Aorta (tissue), 5 donors: ENCODE data around the gene ZNF592. TPM values are rescaled to one million over a fixed set of nuclear protein-coding genes. Genes with fewer than 3 reads are reported as not detected.
"Not testable (repeated sequence)": the region's sequence is repeated elsewhere in the genome, so short reads cannot be mapped to it uniquely, and the experiment has no call there.

Experiments
- ATAC-seq: fragments of 200-7000 bp; cut with Tn5 transposase; one replicate; pipeline ENCODE4 v1.9.1; 2022; ENCODE audit warnings: moderate library complexity; ENCODE audit not compliant: low FRiP score
- DNase-seq, 2 donors: peaks; one replicate each; pipeline ENCODE4 v3.0.0-alpha.2; 2020
- H3K27ac ChIP-seq, 2 donors: one replicate each; pipeline ENCODE4 v1.5.1; 2013; ENCODE audit warnings: low read length in 2 of 2, mild to moderate bottlenecking in 2 of 2, moderate library complexity in 2 of 2, control low read depth in 1 of 2, inconsistent platforms in 1 of 2, low read depth in 1 of 2
- H3K27me3 ChIP-seq, 2 donors: one replicate each; pipeline ENCODE4 v1.6.1; 2013; ENCODE audit warnings: control low read depth in 1 of 2, low read length in 1 of 2, mild to moderate bottlenecking in 1 of 2, moderate library complexity in 1 of 2; ENCODE audit not compliant: insufficient read depth in 2 of 2, control insufficient read depth in 1 of 2
- H3K36me3 ChIP-seq, 2 donors: one replicate each; pipeline ENCODE4 v1.6.1; 2013; ENCODE audit warnings: control low read depth in 1 of 2, low read length in 1 of 2, mild to moderate bottlenecking in 1 of 2; ENCODE audit not compliant: insufficient read depth in 2 of 2, control insufficient read depth in 1 of 2
- H3K4me1 ChIP-seq, 2 donors: one replicate each; pipeline ENCODE4 v1.6.1; 2013; ENCODE audit warnings: low read length in 2 of 2, control low read depth in 1 of 2, mild to moderate bottlenecking in 1 of 2, moderate library complexity in 1 of 2; ENCODE audit not compliant: insufficient read depth in 2 of 2, control insufficient read depth in 1 of 2
- H3K4me3 ChIP-seq, 2 donors: one replicate each; pipeline ENCODE4 v1.5.1; 2013; ENCODE audit warnings: low read length in 2 of 2, control low read depth in 1 of 2, mild to moderate bottlenecking in 1 of 2
- H3K9me3 ChIP-seq: one replicate; pipeline ENCODE4 v1.6.1; 2013; ENCODE audit warnings: mild to moderate bottlenecking, low read length; ENCODE audit not compliant: control insufficient read depth
- WGBS, 2 donors: extraction: QIAGEN DNeasy Blood & Tissue Kit; methylation state at CpG; one replicate each; pipeline ENCODE4 v1.1.7; 2013; 5-methylcytosine and 5-hydroxymethylcytosine counted together
- intact Hi-C, 2 donors: fragments of 100-400 bp; cut with DNase I; formaldehyde crosslinking; loops; one replicate each; pipeline versions ENCODE4 v1.14.2 to v1.15.0; 2022
- polyA plus RNA-seq, 2 donors: library from polyadenylated mRNA; stranded (reverse); fragments of 200-250 nt; gene quantifications; one replicate each; pipeline ENCODE4 v1.2.3, GENCODE V29; 2013
- total RNA-seq, 2 donors: library from RNA; stranded (reverse); fragmentation: NEBNext Ultra II Directional; extraction: Animal tissue kit (Norgen Biotek cat#: 25700); gene quantifications; one replicate each; pipeline ENCODE4 v1.2.1, GENCODE V29; 2021
- donor health status: healthy with polysubstance abuse.
- donor health status: Bipolar disorder and iron deficiency.
- donor health status: DM: no; HTN: no; CAD: no.
- donor health status: DM: no; HTN: no; CAD: no.
- donor health status: DM: yes; HTN: yes; CAD: no.

Gene ZNF592
- total and polyA plus RNA-seq, 4 donors: 6.8 to 35.8 (median 19.2) TPM

- Histone ChIP-seq H3K4me1 (no peaks in the 10 kb centered on the region), H3K36me3 (no peaks in the 10 kb centered on the region), H3K27ac (peak within 1 kb of the TSS; percentile 78 to 79), H3K4me3 (peak within 1 kb of the TSS; percentile 62 to 71), H3K9me3 (no peaks in the 10 kb centered on the region), H3K27me3 (no peaks in the 10 kb centered on the region)
- ATAC-seq: peak; percentile 99
- intact Hi-C loops: loop anchor here (1.0 to 5.0 kb wide), 4 partner anchors 33 to 211 kb away; partner anchors contain the start of genes NMB (in 1 of the 2) and ZNF592 (in 1 of the 2)
- WGBS, 2 donors: 0% methylated on average over 55 to 57 of the region's 57 CpGs
- peak; percentile 97 to 98 for DNase-seq
These were observed 32.2 kb upstream of the ZNF592 start, which contains the start of gene SEC11A for GRCh38 chr15:84716036-84716732. Gene SEC11A (minus strand): TSS chr15:84716139. CDS start chr15:84716075, 64 bp downstream.

DNA sequence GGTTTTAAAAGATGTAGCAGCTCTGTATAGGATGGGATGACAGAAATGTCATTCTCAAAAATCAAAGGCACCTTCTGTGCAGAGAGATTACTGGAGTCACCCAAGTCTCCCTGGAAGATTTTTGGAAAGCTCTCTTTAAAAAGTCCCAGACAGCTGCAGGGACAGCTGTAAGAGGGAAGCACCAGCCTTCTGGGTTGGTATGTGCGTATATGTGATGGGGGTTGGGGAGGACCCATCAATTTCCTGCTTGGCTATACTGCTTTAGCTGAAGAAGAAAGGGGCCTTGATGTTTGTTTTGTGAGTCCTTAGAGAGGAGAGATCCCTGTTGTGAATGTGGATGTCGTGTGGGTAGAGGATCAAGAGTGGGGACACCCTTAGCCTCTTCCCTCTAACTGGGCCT, 27.0 kb upstream of the ZNF592 start:
- H3K27ac ChIP-seq: no peak overlapping the region
- no peaks in the 10 kb centered on the region for H3K9me3 ChIP-seq
- intact Hi-C loops: no loop called here
- no peak overlapping the region for H3K4me3 ChIP-seq
- no peaks in the 10 kb centered on the region for H3K36me3 ChIP-seq
- H3K4me1 ChIP-seq: no peaks in the 10 kb centered on the region
- DNase-seq (no peak), ATAC-seq (no peak)
- WGBS, 2 donors: 68 to 69% methylated on average over 2 of the region's 2 CpGs
- no peaks in the 10 kb centered on the region for H3K27me3 ChIP-seq

GRCh38 chr15:84722628-84723027, 25.8 kb upstream of the ZNF592 start:
- DNase-seq (no peak), ATAC-seq (no peak)
- no peaks in the 10 kb centered on the region for H3K36me3 ChIP-seq
- WGBS, 2 donors: 92 to 93% methylated on average over 2 of the region's 2 CpGs
- H3K27ac ChIP-seq: no peak overlapping the region
- H3K9me3 ChIP-seq: no peaks in the 10 kb centered on the region
- H3K4me1 ChIP-seq: no peaks in the 10 kb centered on the region
- intact Hi-C loops: no loop called here
- no peak overlapping the region for H3K4me3 ChIP-seq
- H3K27me3 ChIP-seq: no peaks in the 10 kb centered on the region

DNA sequence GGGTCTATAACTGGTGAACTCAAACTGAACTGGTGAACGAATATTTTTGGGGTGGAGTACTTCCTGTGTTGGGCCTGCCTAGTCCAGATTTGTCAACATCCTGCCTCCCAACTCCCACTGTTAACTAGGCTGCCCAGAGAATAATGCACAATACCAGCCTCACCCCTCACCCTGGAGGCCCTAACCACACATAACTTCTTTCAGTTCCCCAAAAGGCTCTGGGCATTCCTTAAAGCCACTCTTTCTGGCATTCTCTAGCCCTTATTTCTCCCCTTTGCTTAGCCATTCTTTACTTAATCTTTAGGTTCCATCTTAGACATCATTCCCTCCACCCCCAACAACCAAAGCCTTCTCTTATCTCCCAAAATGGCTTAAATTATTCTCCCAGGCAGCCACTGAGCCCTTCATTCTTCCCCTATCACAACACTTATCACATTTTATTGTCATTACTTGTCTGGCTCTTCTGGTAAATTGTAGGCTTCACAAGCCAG, 23.3 kb upstream of the ZNF592 start:
- intact Hi-C loops: no loop called here
- Histone ChIP-seq H3K27me3 (no peaks in the 10 kb centered on the region), H3K27ac (no peak overlapping the region), H3K4me1 (no peaks in the 10 kb centered on the region), H3K36me3 (no peaks in the 10 kb centered on the region), H3K9me3 (no peaks in the 10 kb centered on the region), H3K4me3 (no peak overlapping the region)
- ATAC-seq (peak; percentile 57), DNase-seq (no peak)
- 24 to 32% methylated on average over 1 of the region's 1 CpG for WGBS, 2 donors

- Histone ChIP-seq H3K9me3 (no peaks in the 10 kb centered on the region), H3K27ac (no peak overlapping the region), H3K4me3 (no peak overlapping the region), H3K4me1 (no peaks in the 10 kb centered on the region), H3K36me3 (no peaks in the 10 kb centered on the region), H3K27me3 (no peaks in the 10 kb centered on the region)
- no peak for ATAC-seq
- intact Hi-C loops: no loop called here
- DNase-seq: no peak
- WGBS, 2 donors: 92 to 96% methylated on average over 6 of the region's 6 CpGs
These were observed 21.0 kb upstream of the ZNF592 start for GRCh38 chr15:84727429-84727828.

DNA sequence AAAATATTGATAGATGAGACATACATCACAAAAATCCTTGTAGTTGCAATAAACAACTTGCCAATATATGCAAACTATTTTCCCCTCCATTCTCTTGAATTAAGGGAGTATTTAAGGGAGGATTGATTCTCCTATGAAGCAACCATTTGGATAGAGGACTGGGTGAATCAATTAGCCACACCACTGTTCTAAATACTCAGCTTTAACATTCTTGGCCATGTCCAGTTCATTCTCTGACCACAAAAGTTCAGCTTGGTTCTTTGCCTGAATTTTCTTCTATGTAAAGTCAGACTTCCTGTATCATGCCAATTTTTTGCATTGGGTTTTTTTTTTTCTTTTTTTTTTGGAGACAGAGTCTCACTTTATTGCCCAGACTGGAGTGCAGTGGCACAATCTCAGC, 16.6 kb upstream of the ZNF592 start:
- Histone ChIP-seq H3K27ac (no peak overlapping the region), H3K36me3 (no peaks in the 10 kb centered on the region), H3K9me3 (no peaks in the 10 kb centered on the region), H3K4me1 (no peaks in the 10 kb centered on the region), H3K4me3 (no peak overlapping the region), H3K27me3 (no peaks in the 10 kb centered on the region)
- ATAC-seq (no peak), DNase-seq (no peak)
- intact Hi-C loops: no loop called here

- Histone ChIP-seq H3K4me3 (no peak overlapping the region), H3K27me3 (no peaks in the 10 kb centered on the region), H3K36me3 (no peaks in the 10 kb centered on the region), H3K9me3 (no peaks in the 10 kb centered on the region), H3K4me1 (no peaks in the 10 kb centered on the region), H3K27ac (no peak overlapping the region)
- intact Hi-C loops: no loop called here
- ATAC-seq (no peak), DNase-seq (peak; percentile 51 to 70)
- 65 to 66% methylated on average over 7 of the region's 7 CpGs for WGBS, 2 donors
These were observed 13.5 kb upstream of the ZNF592 start for GRCh38 chr15:84734794-84735479.

- peak in 1 of 2 donors; percentile 21 for DNase-seq
- H3K36me3 ChIP-seq, intact Hi-C loops, H3K4me1 ChIP-seq, H3K9me3 ChIP-seq, H3K27me3 ChIP-seq, H3K4me3 ChIP-seq, H3K27ac ChIP-seq, ATAC-seq: not testable (repeated sequence)
- 86 to 89% methylated on average over 9 of the region's 9 CpGs for WGBS, 2 donors
These were observed 12.8 kb upstream of the ZNF592 start for GRCh38 chr15:84735480-84736061.
